KOPT-K1 (cell line): ENCODE results near the gene LARP4.
"Not testable (repeated sequence)": the region's sequence is repeated elsewhere in the genome, so short reads cannot be mapped to it uniquely, and the experiment has no call there.

Experiments used
- H3K27ac ChIP-seq: fragments of 200-600 bp; sonication (generic); 2 replicates; pipeline ENCODE4 v1.5.1; 2016; ENCODE audit warnings: antibody characterized with exemption, mild to moderate bottlenecking, low read depth, low read length; ENCODE audit not compliant: poor library complexity, severe bottlenecking
- H3K36me3 ChIP-seq: fragments of 200-600 bp; sonication (generic); 2 replicates; pipeline ENCODE4 v1.5.1; 2017; ENCODE audit warnings: antibody characterized with exemption, mild to moderate bottlenecking, low read length, moderate library complexity; ENCODE audit not compliant: insufficient read depth
- H3K9me3 ChIP-seq: fragments of 200-600 bp; sonication (generic); 2 replicates; pipeline ENCODE4 v1.5.1; 2017; ENCODE audit warnings: antibody characterized with exemption, low read length, mild to moderate bottlenecking; ENCODE audit not compliant: insufficient read depth, poor library complexity, severe bottlenecking

Gene LARP4

GRCh38 chr12:50388793-50389192 is 11.9 kb upstream of the LARP4 start:
- H3K27ac ChIP-seq, H3K36me3 ChIP-seq, H3K9me3 ChIP-seq: not testable (repeated sequence)

- Histone ChIP-seq H3K9me3 (no peaks in the 10 kb centered on the region), H3K27ac (no peak overlapping the region), H3K36me3 (no peaks in the 10 kb centered on the region)
Measured at GRCh38 chr12:50390316-50390741, 10.4 kb upstream of the LARP4 start.

- Histone ChIP-seq H3K9me3 (no peaks in the 10 kb centered on the region), H3K27ac (no peak overlapping the region)
Measured at GRCh38 chr12:50394469-50395029, 6.1 kb upstream of the LARP4 start.

GRCh38 chr12:50397117-50397650 is 3.5 kb upstream of the LARP4 start:
- no peak overlapping the region for H3K27ac ChIP-seq
- no peaks in the 10 kb centered on the region for H3K9me3 ChIP-seq
- no peaks in the 10 kb centered on the region for H3K36me3 ChIP-seq

More at GRCh38 chr12:50394469-50395029, 6.1 kb upstream of the LARP4 start:
- H3K36me3 ChIP-seq: no peaks in the 10 kb centered on the region

- peaks cover 7% of the 10 kb centered on the region; the same call in 1 of the 2 replicates for H3K36me3 ChIP-seq
- no peak overlapping the region for H3K27ac ChIP-seq
- no peaks in the 10 kb centered on the region for H3K9me3 ChIP-seq
Measured at GRCh38 chr12:50398931-50399330, 1.8 kb upstream of the LARP4 start.

- H3K36me3 ChIP-seq: peaks cover 11% of the 10 kb centered on the region; the same call in 1 of the 2 replicates
- no peaks in the 10 kb centered on the region for H3K9me3 ChIP-seq
- peak overlapping the region; percentile 84 for H3K27ac ChIP-seq
Measured at GRCh38 chr12:50400104-50400637, 514 bp upstream of the LARP4 start.

- H3K9me3 ChIP-seq: no peaks in the 10 kb centered on the region
- peaks cover 11% of the 10 kb centered on the region; the same call in 1 of the 2 replicates for H3K36me3 ChIP-seq
- peak overlapping the region; percentile 84 for H3K27ac ChIP-seq
Measured at GRCh38 chr12:50401500-50402081, 906 bp downstream of the LARP4 start.

- H3K27ac ChIP-seq: peak overlapping the region; percentile 84
- H3K36me3 ChIP-seq: peaks cover 13% of the 10 kb centered on the region
Measured at GRCh38 chr12:50402264-50403000, 1.7 kb downstream of the LARP4 start.

GRCh38 chr12:50403001-50403440 is 2.3 kb downstream of the LARP4 start:
- H3K36me3 ChIP-seq: peaks cover 19% of the 10 kb centered on the region
- H3K27ac ChIP-seq: no peak overlapping the region
- no peaks in the 10 kb centered on the region for H3K9me3 ChIP-seq

More at GRCh38 chr12:50402264-50403000, 1.7 kb downstream of the LARP4 start:
- no peaks in the 10 kb centered on the region for H3K9me3 ChIP-seq

- Histone ChIP-seq H3K36me3 (peaks cover 32% of the 10 kb centered on the region), H3K27ac (no peak overlapping the region), H3K9me3 (no peaks in the 10 kb centered on the region)
Measured at GRCh38 chr12:50404307-50404706, 3.6 kb downstream of the LARP4 start.

GRCh38 chr12:50411051-50411660 is 10.5 kb downstream of the LARP4 start:
- Histone ChIP-seq H3K9me3 (no peaks in the 10 kb centered on the region), H3K27ac (no peak overlapping the region), H3K36me3 (peaks cover 60% of the 10 kb centered on the region)

- Histone ChIP-seq H3K9me3 (no peaks in the 10 kb centered on the region), H3K36me3 (peaks cover 74% of the 10 kb centered on the region), H3K27ac (no peak overlapping the region)
Measured at GRCh38 chr12:50415899-50416479, 15.3 kb downstream of the LARP4 start.

- Histone ChIP-seq H3K9me3 (no peaks in the 10 kb centered on the region), H3K27ac (no peak overlapping the region), H3K36me3 (peaks cover 64% of the 10 kb centered on the region)
Measured at GRCh38 chr12:50419112-50419909, 18.6 kb downstream of the LARP4 start.

- not testable (repeated sequence) for H3K9me3 ChIP-seq, H3K27ac ChIP-seq
- peaks cover 60% of the 10 kb centered on the region for H3K36me3 ChIP-seq
Measured at GRCh38 chr12:50422855-50423254, 22.2 kb downstream of the LARP4 start.
